ENCODE results near the gene MYO5C. TPM values are rescaled to one million over a fixed set of nuclear protein-coding genes. Genes with fewer than 3 reads are reported as not detected.
A peak's percentile ranks its signal among the peaks of the same experiment; 100 is the strongest.

MYO5C gene
- total RNA-seq, 1 donor from 2014 or later: 4.5 TPM

- no peaks in the 10 kb centered on the region for H3K36me3 ChIP-seq (ENCODE audit: insufficient read depth, low read length)
- no peak overlapping the region for H3K27ac ChIP-seq (ENCODE audit: low read depth, low read length)
- peaks cover 3% of the 10 kb centered on the region for H3K4me1 Mint-ChIP-seq (ENCODE audit: low read depth, unreplicated experiment)
- TF ChIP-seq EZH2 (IDR thresholded peaks at IDR 0.05; ENCODE audit: insufficient read depth, low read length) (no peak), CTCF (IDR thresholded peaks at IDR 0.05; ENCODE audit: insufficient read depth, low read depth, low read length) (no peak)
- peaks cover 5% of the 10 kb centered on the region for H3K36me3 Mint-ChIP-seq (ENCODE audit: low read depth, unreplicated experiment)
- no peaks in the 10 kb centered on the region for H3K27me3 Mint-ChIP-seq (ENCODE audit: low read depth, unreplicated experiment)
- H3K4me2 ChIP-seq (ENCODE audit: low read length): no peak overlapping the region
- H3K79me2 ChIP-seq (ENCODE audit: insufficient read depth, low read length): no peaks in the 10 kb centered on the region
- no peaks in the 10 kb centered on the region for H3K4me1 ChIP-seq (ENCODE audit: insufficient read depth, low read length)
- no peak for FAIRE-seq
- no peak overlapping the region for H3K27ac Mint-ChIP-seq (ENCODE audit: unreplicated experiment)
- DNase-seq (ENCODE audit: low read depth): no peak
- H3K9ac ChIP-seq (ENCODE audit: low read length): no peak overlapping the region
- H3K4me3 ChIP-seq (ENCODE audit: insufficient read depth, low read depth, low read length): no peak overlapping the region
- H3K9me3 ChIP-seq (ENCODE audit: insufficient read depth, low read depth, low read length): no peaks in the 10 kb centered on the region
- no peak overlapping the region for H2AFZ ChIP-seq (ENCODE audit: low read depth, low read length)
- H4K20me1 ChIP-seq (ENCODE audit: insufficient read depth, low read length): no peaks in the 10 kb centered on the region
- H3K27me3 ChIP-seq (ENCODE audit: insufficient read depth, low read length): peaks cover 3% of the 10 kb centered on the region
- H3K4me3 Mint-ChIP-seq (ENCODE audit: unreplicated experiment): no peak overlapping the region
- no peaks in the 10 kb centered on the region for H3K9me3 Mint-ChIP-seq (ENCODE audit: unreplicated experiment)
Observed at GRCh38 chr15:52276256-52276770, 19.3 kb downstream of the MYO5C start.

DNA sequence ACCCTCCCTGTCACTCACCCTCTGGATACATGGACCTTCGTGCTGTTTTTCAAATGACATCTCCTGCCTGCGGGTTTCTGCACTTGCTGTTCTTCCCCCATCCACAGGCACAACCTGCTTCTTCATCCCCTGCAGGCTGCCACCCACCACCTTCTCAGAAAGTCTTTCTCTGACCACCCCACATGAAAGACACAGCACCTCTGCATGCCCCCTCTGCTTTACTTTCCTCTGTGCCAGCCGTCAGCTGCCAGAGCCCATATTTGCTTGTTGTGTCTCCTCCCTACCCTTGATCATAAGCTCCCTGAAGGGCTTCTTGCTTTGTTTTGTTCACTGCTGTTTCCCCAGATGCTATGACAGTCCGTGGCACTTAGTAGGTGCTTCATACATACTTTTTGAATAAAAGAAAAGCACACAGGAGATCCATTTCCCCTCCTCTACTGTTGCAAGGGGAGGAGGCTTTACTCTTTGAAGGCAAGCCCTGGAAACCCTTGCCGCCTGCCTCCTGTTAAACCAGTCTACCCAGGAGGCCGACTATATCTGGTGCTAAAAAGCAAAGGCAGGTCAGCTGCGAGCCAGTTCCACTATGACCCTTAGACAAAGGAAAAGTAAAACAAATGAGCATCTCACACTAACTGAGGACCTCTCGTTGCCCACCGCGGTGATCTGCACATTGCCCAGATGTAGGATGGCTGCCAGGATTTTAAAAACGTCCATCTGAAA is 31.9 kb downstream of the MYO5C start:
- no peak for DNase-seq (ENCODE audit: low read depth)
- H3K4me2 ChIP-seq (ENCODE audit: low read length): no peak overlapping the region
- no peak overlapping the region for H3K4me3 ChIP-seq (ENCODE audit: insufficient read depth, low read depth, low read length)
- H3K9me3 Mint-ChIP-seq (ENCODE audit: unreplicated experiment): no peaks in the 10 kb centered on the region
- H4K20me1 ChIP-seq (ENCODE audit: insufficient read depth, low read length): no peaks in the 10 kb centered on the region
- FAIRE-seq: no peak
- no peaks in the 10 kb centered on the region for H3K9me3 ChIP-seq (ENCODE audit: insufficient read depth, low read depth, low read length)
- H3K9ac ChIP-seq (ENCODE audit: low read length): no peak overlapping the region
- TF ChIP-seq CTCF (IDR thresholded peaks at IDR 0.05; ENCODE audit: insufficient read depth, low read depth, low read length) (no peak), EZH2 (IDR thresholded peaks at IDR 0.05; ENCODE audit: insufficient read depth, low read length) (no peak)
- peaks cover 17% of the 10 kb centered on the region for H3K4me1 ChIP-seq (ENCODE audit: insufficient read depth, low read length)
- H3K4me3 Mint-ChIP-seq (ENCODE audit: unreplicated experiment): no peak overlapping the region
- H3K36me3 Mint-ChIP-seq (ENCODE audit: low read depth, unreplicated experiment): peaks cover 5% of the 10 kb centered on the region
- no peaks in the 10 kb centered on the region for H3K79me2 ChIP-seq (ENCODE audit: insufficient read depth, low read length)
- H3K27me3 ChIP-seq (ENCODE audit: insufficient read depth, low read length): no peaks in the 10 kb centered on the region
- no peaks in the 10 kb centered on the region for H3K36me3 ChIP-seq (ENCODE audit: insufficient read depth, low read length)
- H3K27me3 Mint-ChIP-seq (ENCODE audit: low read depth, unreplicated experiment): peaks cover 2% of the 10 kb centered on the region
- no peak overlapping the region for H3K27ac Mint-ChIP-seq (ENCODE audit: unreplicated experiment)
- no peak overlapping the region for H3K27ac ChIP-seq (ENCODE audit: low read depth, low read length)
- peaks cover 17% of the 10 kb centered on the region for H3K4me1 Mint-ChIP-seq (ENCODE audit: low read depth, unreplicated experiment)
- H2AFZ ChIP-seq (ENCODE audit: low read depth, low read length): no peak overlapping the region

DNA sequence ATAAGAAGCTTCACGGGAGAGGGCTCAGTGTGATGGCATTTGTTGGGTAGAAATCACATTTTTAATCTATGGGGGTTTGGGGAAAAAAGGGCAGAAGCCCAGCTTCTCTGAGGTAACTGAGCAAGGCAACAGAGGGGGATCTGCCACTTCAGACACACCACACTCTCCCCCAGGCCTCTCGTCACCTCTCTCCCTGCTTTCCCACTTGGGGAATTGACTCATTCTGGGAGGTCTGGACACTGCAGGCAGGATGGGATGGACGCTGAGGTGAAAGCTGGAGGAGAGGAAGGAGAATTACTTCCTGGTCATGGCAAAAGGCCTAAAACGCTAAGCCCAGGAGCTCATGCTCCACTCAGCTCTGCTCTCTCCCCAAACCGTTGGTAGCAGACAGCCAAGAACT is 33.2 kb downstream of the MYO5C start:
- peaks cover 2% of the 10 kb centered on the region for H3K27me3 Mint-ChIP-seq (ENCODE audit: low read depth, unreplicated experiment)
- no peaks in the 10 kb centered on the region for H3K9me3 Mint-ChIP-seq (ENCODE audit: unreplicated experiment)
- H3K36me3 Mint-ChIP-seq (ENCODE audit: low read depth, unreplicated experiment): peaks cover 5% of the 10 kb centered on the region
- no peaks in the 10 kb centered on the region for H3K79me2 ChIP-seq (ENCODE audit: insufficient read depth, low read length)
- peak; percentile 12 for DNase-seq (ENCODE audit: low read depth)
- no peaks in the 10 kb centered on the region for H3K27me3 ChIP-seq (ENCODE audit: insufficient read depth, low read length)
- H3K4me2 ChIP-seq (ENCODE audit: low read length): peak overlapping the region; percentile 72
- peaks cover 17% of the 10 kb centered on the region for H3K4me1 Mint-ChIP-seq (ENCODE audit: low read depth, unreplicated experiment)
- H3K4me1 ChIP-seq (ENCODE audit: insufficient read depth, low read length): peaks cover 17% of the 10 kb centered on the region
- no peak for FAIRE-seq
- peak overlapping the region; percentile 59 for H2AFZ ChIP-seq (ENCODE audit: low read depth, low read length)
- no peak overlapping the region for H3K4me3 Mint-ChIP-seq (ENCODE audit: unreplicated experiment)
- TF ChIP-seq CTCF (IDR thresholded peaks at IDR 0.05; ENCODE audit: insufficient read depth, low read depth, low read length) (no peak), EZH2 (IDR thresholded peaks at IDR 0.05; ENCODE audit: insufficient read depth, low read length) (no peak)
- H3K27ac ChIP-seq (ENCODE audit: low read depth, low read length): peak overlapping the region; percentile 37
- no peaks in the 10 kb centered on the region for H3K36me3 ChIP-seq (ENCODE audit: insufficient read depth, low read length)
- no peaks in the 10 kb centered on the region for H4K20me1 ChIP-seq (ENCODE audit: insufficient read depth, low read length)
- no peaks in the 10 kb centered on the region for H3K9me3 ChIP-seq (ENCODE audit: insufficient read depth, low read depth, low read length)
- no peak overlapping the region for H3K9ac ChIP-seq (ENCODE audit: low read length)
- no peak overlapping the region for H3K4me3 ChIP-seq (ENCODE audit: insufficient read depth, low read depth, low read length)
- H3K27ac Mint-ChIP-seq (ENCODE audit: unreplicated experiment): peak overlapping the region; percentile 90

All from astrocyte (in vitro differentiated cells and primary cell).